Choroid plexus epithelial cell (primary cell): ENCODE data around the gene SLC25A22.
A peak's percentile ranks its signal among the peaks of the same experiment; 100 is the strongest.

Experiments used
- DNase-seq: peaks from one replicate; pipeline ENCODE4 v3.0.0-alpha.2; 2010; ENCODE audit warnings: low read depth
- H3K4me3 ChIP-seq: 2 replicates; pipeline ENCODE4 v1.5.1; 2011; ENCODE audit warnings: low read depth, mild to moderate bottlenecking, control low read depth, low read length, moderate library complexity
- CTCF ChIP-seq: conservative IDR thresholded peaks from 2 replicates; pipeline ENCODE4 v1.5.1; 2011; ENCODE audit warnings: low read depth, mild to moderate bottlenecking, control low read depth, inconsistent platforms, low read length, moderate library complexity

The SLC25A22 gene

GRCh38 chr11:829176-829846 is 31.2 kb upstream of the SLC25A22 start:
- no peak for DNase-seq
- peak overlapping the region; percentile 52 for H3K4me3 ChIP-seq
- TF ChIP-seq CTCF, result no peak

- no peak for DNase-seq
- H3K4me3 ChIP-seq, result peak overlapping the region; percentile 52
- no peak for TF ChIP-seq CTCF
These were observed 30.6 kb upstream of the SLC25A22 start for GRCh38 chr11:828506-829175.

DNA sequence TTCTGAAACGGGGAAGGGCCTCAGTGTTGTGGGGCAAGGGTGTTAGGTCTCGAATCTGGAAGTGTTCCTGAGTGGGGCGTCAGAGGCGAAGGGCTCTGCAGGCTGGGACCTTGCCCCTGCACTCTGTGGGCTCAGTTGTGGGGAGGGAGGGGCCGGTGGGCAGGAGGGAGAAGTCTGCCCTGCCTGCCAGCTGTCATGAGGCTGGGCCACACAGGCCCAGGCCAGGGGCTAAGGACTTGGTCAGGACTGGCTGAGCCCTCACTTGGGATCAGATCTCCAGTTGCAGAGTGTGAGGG is 29.8 kb upstream of the SLC25A22 start, which contains the start of gene CRACR2B:
Gene CRACR2B, plus strand, starts transcription at position 23 of the 296 bp plus-strand sequence. CDS start 689 bp downstream, outside the sequence.
- no peak for TF ChIP-seq CTCF
- no peak for DNase-seq
- H3K4me3 ChIP-seq, result peak within 1 kb of the TSS; percentile 34

GRCh38 chr11:827146-827896 is 29.2 kb upstream of the SLC25A22 start:
- TF ChIP-seq CTCF, result no peak
- peak overlapping the region; percentile 34 for H3K4me3 ChIP-seq
- no peak for DNase-seq

GRCh38 chr11:826836-827145 is 28.7 kb upstream of the SLC25A22 start:
- TF ChIP-seq CTCF, result no peak
- DNase-seq, result no peak
- H3K4me3 ChIP-seq, result peak overlapping the region; percentile 34

DNA sequence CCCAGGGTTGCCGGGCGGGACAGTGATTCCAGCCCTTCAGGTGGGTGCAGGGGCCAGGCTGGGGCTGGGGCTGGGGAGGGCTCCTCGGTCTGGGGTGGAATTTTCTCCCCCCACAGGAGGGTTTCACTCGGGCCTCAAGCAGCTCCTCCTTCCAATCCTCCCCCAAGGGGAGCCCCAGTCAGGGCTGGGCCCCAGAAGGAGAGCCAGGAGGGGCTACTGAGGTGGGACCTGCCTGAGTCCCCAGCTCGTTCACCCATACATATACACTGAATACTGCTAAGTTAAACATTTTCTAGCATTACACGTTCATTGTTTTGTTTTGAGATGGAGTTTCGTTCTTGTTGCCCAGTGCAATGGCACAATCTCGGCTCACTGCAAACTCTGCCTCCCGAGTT is 28.1 kb upstream of the SLC25A22 start:
- TF ChIP-seq CTCF, result no peak
- H3K4me3 ChIP-seq, result no peak overlapping the region
- DNase-seq, result no peak
